Fibroblast of the aortic adventitia (primary cell): ENCODE data around the gene LCMT1. TPM values are rescaled to one million over a fixed set of nuclear protein-coding genes. Genes with fewer than 3 reads are reported as not detected.

Experiments used
- DNase-seq: peaks from one replicate; pipeline ENCODE4 v3.0.0-alpha.2; 2010; ENCODE audit warnings: low read depth
- H3K4me3 ChIP-seq: 2 replicates; pipeline ENCODE4 v1.5.1; 2011; ENCODE audit warnings: low read depth, mild to moderate bottlenecking, control low read depth, low read length, moderate library complexity
- small RNA-seq: library from RNA; depleted of rRNA; stranded (forward); fragments of <200 nt; gene quantifications from one replicate; pipeline ENCODE3, GENCODE V24; 2012
- total RNA-seq: library from RNA; depleted of rRNA; stranded (reverse); fragments of >200 nt; gene quantifications from 2 replicates; pipeline ENCODE4 v1.2.3, GENCODE V29; 2012; ENCODE audit warnings: low replicate concordance
- TF ChIP-seq, protein P1 (sequence below): IDR thresholded peaks from 2 replicates; pipeline ENCODE4 v1.5.1; 2011; ENCODE audit warnings: mild to moderate bottlenecking, low read length, control low read depth, inconsistent platforms; ENCODE audit not compliant: insufficient read depth

Gene LCMT1
- total RNA-seq, 1 donor = 35.3 TPM

DNA sequence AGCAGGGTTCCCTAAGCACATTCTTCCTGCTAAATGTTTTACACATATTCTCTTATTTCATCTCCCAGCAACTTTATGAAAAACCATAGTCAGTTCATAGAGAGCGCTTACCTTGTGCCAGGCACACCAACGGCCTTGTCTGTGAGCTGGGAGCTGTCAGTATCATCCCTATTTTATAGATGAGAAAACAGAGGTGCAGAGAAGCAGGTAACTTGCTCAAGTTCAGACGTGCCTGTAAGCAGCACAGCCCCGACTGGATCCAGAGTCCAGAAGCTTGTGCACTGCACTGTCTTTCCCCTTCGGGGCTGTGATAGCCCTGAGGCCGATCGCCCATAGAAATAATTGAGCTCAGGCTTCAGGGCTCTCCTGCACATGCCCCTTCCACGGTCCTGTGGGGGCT is 111.4 kb downstream of the LCMT1 start:
- no peak for DNase-seq
- TF ChIP-seq, protein P1, sequence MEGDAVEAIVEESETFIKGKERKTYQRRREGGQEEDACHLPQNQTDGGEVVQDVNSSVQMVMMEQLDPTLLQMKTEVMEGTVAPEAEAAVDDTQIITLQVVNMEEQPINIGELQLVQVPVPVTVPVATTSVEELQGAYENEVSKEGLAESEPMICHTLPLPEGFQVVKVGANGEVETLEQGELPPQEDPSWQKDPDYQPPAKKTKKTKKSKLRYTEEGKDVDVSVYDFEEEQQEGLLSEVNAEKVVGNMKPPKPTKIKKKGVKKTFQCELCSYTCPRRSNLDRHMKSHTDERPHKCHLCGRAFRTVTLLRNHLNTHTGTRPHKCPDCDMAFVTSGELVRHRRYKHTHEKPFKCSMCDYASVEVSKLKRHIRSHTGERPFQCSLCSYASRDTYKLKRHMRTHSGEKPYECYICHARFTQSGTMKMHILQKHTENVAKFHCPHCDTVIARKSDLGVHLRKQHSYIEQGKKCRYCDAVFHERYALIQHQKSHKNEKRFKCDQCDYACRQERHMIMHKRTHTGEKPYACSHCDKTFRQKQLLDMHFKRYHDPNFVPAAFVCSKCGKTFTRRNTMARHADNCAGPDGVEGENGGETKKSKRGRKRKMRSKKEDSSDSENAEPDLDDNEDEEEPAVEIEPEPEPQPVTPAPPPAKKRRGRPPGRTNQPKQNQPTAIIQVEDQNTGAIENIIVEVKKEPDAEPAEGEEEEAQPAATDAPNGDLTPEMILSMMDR = no peak
- H3K4me3 ChIP-seq = no peak overlapping the region

DNA sequence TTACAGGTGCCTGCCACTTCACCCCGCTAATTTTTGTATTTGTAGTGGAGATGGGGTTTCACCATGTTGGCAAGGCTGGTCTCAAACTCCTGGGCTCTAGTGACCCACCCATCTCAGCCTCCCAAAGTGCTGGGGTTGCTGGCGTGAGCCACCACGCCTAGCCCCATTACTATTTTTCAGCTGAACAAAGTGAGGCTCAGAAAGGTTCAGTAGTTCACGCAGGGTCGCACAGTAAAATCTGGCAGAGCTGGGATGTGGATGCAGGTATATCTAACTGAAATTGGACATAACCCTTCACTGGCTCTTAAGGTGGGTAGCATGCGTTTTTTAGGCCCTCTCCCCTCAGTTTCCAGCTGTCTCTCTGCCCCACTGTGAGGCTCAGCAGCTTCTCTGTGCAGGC is 112.4 kb downstream of the LCMT1 start:
- TF ChIP-seq, protein P1 = no peak
- H3K4me3 ChIP-seq = no peak overlapping the region
- no peak for DNase-seq

DNA sequence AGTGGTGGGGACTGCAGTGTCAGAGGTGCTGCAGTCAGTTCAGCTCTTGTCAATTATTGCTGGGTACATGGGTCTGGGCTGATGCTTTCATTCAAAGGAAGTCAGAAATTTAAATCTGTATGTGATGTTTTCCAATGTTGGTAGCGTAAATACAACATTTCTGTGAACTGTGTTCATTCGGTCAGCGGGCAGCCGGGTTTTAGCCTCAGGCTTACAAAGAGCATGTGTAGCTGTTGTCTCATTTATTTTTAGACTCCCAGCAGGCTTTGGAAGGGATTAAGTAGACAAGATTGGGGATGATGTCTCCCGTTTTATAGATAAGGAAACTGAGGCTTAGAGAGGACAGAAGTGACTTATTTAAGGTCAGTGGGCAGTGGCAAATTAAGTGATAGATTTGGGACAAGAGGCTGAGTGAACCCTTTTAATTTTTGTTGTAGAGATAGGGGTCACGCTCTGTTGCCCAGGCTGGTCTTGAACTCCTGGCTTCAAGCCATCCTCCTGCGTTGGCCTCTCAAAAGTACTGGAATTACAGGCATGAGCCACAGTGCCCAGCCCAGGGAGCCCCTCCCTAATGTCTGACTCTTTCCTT is 113.3 kb downstream of the LCMT1 start:
- H3K4me3 ChIP-seq = no peak overlapping the region
- DNase-seq = no peak
- TF ChIP-seq, protein P1 = no peak

Small RNA genes lying within 50 kb of the gene (small RNA-seq; reads per million reads assigned to genes)
- gene RN7SL557P = not detected

Other genes with a start within 250 kb of the LCMT1 start
- gene ARHGAP17, start 96.4 kb upstream of the LCMT1 start, total RNA-seq = 54.0 and 72.9 TPM in 2 replicates
- gene AQP8, start 105.2 kb downstream of the LCMT1 start, total RNA-seq = not detected in 2 replicates
- gene ZKSCAN2, start 146.1 kb downstream of the LCMT1 start, total RNA-seq = 5.6 and 7.3 TPM in 2 replicates